HEK293 (cell line): ENCODE measurements around the gene AGAP3.

Experiments
- AEBP2 ChIP-seq: fragments of 450-650 bp; formaldehyde crosslinking; IDR thresholded peaks from 2 replicates; pipeline ENCODE4 v1.5.1; 2016; ENCODE audit warnings: missing biosample characterization, missing genetic modification characterization, borderline replicate concordance
- CTCF ChIP-seq: fragments of 450-650 bp; formaldehyde crosslinking; IDR thresholded peaks from 2 replicates; pipeline ENCODE4 v1.5.1; 2016; ENCODE audit warnings: missing biosample characterization, missing genetic modification characterization
- ELK4 ChIP-seq: IDR thresholded peaks from 2 replicates; pipeline ENCODE4 v1.6.1; 2011; ENCODE audit warnings: mild to moderate bottlenecking, low read depth, low read length, borderline replicate concordance
- HIC1 ChIP-seq: fragments of 450-650 bp; formaldehyde crosslinking; IDR thresholded peaks from 2 replicates; pipeline ENCODE4 v1.5.1; 2016; ENCODE audit warnings: missing biosample characterization, missing genetic modification characterization
- PBX3 ChIP-seq: sonication (generic); formaldehyde crosslinking; IDR thresholded peaks from 2 replicates; pipeline ENCODE4 v1.8.1; 2022; ENCODE audit warnings: mild to moderate bottlenecking, moderate library complexity, missing genetic modification reagents
- SP2 ChIP-seq: fragments of 450-650 bp; formaldehyde crosslinking; IDR thresholded peaks from 2 replicates; pipeline ENCODE4 v1.5.1; 2016; ENCODE audit warnings: missing biosample characterization, missing genetic modification characterization
- TSHZ1 ChIP-seq: fragments of 450-650 bp; formaldehyde crosslinking; IDR thresholded peaks from 2 replicates; pipeline ENCODE4 v1.5.1; 2016; ENCODE audit warnings: missing biosample characterization, missing genetic modification characterization, borderline replicate concordance
- ZBTB49 ChIP-seq: fragments of 450-650 bp; formaldehyde crosslinking; IDR thresholded peaks from 2 replicates; pipeline ENCODE4 v1.5.1; 2016; ENCODE audit warnings: missing biosample characterization, missing genetic modification characterization, low read depth
- ZFP3 ChIP-seq: fragments of 450-650 bp; formaldehyde crosslinking; IDR thresholded peaks from 2 replicates; pipeline ENCODE4 v1.5.1; 2016; ENCODE audit warnings: low read depth, missing biosample characterization, missing genetic modification characterization
- ZNF311 ChIP-seq: fragments of 450-650 bp; formaldehyde crosslinking; IDR thresholded peaks from 2 replicates; pipeline ENCODE4 v1.5.1; 2017; ENCODE audit warnings: missing biosample characterization, missing genetic modification characterization, borderline replicate concordance
- ZNF416 ChIP-seq: fragments of 450-650 bp; formaldehyde crosslinking; IDR thresholded peaks from 2 replicates; pipeline ENCODE4 v1.5.1; 2016; ENCODE audit warnings: missing biosample characterization, missing genetic modification characterization
- ZNF621 ChIP-seq: fragments of 450-650 bp; formaldehyde crosslinking; IDR thresholded peaks from 2 replicates; pipeline ENCODE4 v1.5.1; 2017; ENCODE audit warnings: missing biosample characterization, missing genetic modification characterization
- ZNF639 ChIP-seq: fragments of 450-650 bp; formaldehyde crosslinking; IDR thresholded peaks from 2 replicates; pipeline ENCODE4 v1.5.1; 2016; ENCODE audit warnings: missing biosample characterization, missing genetic modification characterization
- ZNF645 ChIP-seq: fragments of 450-650 bp; formaldehyde crosslinking; IDR thresholded peaks from 2 replicates; pipeline ENCODE4; 2016; ENCODE audit warnings: missing biosample characterization, missing genetic modification characterization
- ZNF658 ChIP-seq: fragments of 450-650 bp; formaldehyde crosslinking; IDR thresholded peaks from 2 replicates; pipeline ENCODE4; 2016; ENCODE audit warnings: missing biosample characterization, missing genetic modification characterization
- ZNF692 ChIP-seq: fragments of 450-650 bp; formaldehyde crosslinking; IDR thresholded peaks from 2 replicates; pipeline ENCODE4 v1.5.1; 2016; ENCODE audit warnings: missing biosample characterization, missing genetic modification characterization
- ZNF768 ChIP-seq: fragments of 450-650 bp; formaldehyde crosslinking; IDR thresholded peaks from 2 replicates; pipeline ENCODE4 v1.5.1; 2018; ENCODE audit warnings: missing biosample characterization, mild to moderate bottlenecking, missing genetic modification characterization
- ZNF785 ChIP-seq: fragments of 450-650 bp; formaldehyde crosslinking; IDR thresholded peaks from 2 replicates; pipeline ENCODE4 v1.5.1; 2016; ENCODE audit warnings: missing biosample characterization, missing genetic modification characterization
- ZSCAN16 ChIP-seq: fragments of 450-650 bp; formaldehyde crosslinking; IDR thresholded peaks from 2 replicates; pipeline ENCODE4 v1.5.1; 2016; ENCODE audit warnings: missing biosample characterization, missing genetic modification characterization

AGAP3 gene

GRCh38 chr7:151078233-151079040, 7.8 kb upstream of the AGAP3 start (continued):
- TF ChIP-seq CTCF (tag by site-specific recombination) (no peak), AEBP2 (tag by site-specific recombination) (no peak), TSHZ1 (tag by site-specific recombination) (no peak), ZBTB49 (tag by site-specific recombination) (no peak), ZNF639 (tag by site-specific recombination) (0 out of 2 replicates have a peak, but pooled peaks have one; percentile 23), ELK4 (no peak), HIC1 (peak; percentile 7; the same call in 1 of the 2 replicates), ZSCAN16 (no peak), ZFP3 (no peak), ZNF311 (tag by site-specific recombination) (no peak), ZNF785 (tag by site-specific recombination) (no peak), PBX3 (CRISPR knock-in tag) (no peak), ZNF621 (no peak), ZNF692 (tag by site-specific recombination) (no peak), ZNF645 (no peak), ZNF658 (no peak), ZNF416 (tag by site-specific recombination) (no peak), ZNF768 (no peak), SP2 (tag by site-specific recombination) (peak; percentile 35; the same call in 1 of the 2 replicates)
